Measurements from ENCODE around the gene GPX4.

Gene GPX4

DNA sequence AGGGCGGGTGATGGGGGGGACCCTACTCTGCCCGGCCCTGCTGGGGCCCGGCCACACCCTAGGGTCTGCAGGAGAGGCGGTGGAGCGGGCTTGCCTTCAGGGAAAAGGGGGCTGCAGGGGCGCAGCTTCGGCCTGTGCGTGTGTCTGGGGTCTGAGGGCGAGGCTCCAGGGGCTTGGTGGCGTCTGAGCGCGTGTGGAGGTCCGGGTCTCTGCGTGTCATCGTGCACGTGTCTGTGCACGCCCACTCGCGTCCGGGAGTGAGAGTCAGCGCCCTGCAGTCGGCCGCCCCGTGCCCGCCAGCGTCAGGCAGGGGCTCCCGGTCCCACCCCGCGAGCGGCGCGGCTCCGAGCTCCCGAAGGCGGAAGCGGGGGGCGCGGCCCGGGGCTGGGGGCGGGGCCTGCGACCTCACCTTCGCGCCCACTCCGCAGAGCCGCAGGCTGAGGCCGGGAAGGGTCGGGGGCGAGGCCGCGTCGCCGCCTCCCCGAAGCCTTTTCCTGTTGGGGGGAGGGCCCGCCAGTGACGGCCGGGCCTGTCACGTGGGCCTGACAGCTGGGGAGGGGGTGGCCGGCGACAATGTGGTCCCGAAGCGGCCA is 37.0 kb upstream of the GPX4 start, which contains the start of gene ARHGAP45:
TSS of gene ARHGAP45 (plus strand) at position 420 of the 593 bp plus-strand sequence. CDS start 239 bp downstream, outside the sequence.
- DNase-seq = no peak
- Histone ChIP-seq H3K9me3 (no peaks in the 10 kb centered on the region), H3K4me3 (peak within 1 kb of the TSS; percentile 37 to 51), H3K36me3 (no peaks in the 10 kb centered on the region), H3K27me3 (peaks cover 0 to 65% of the 10 kb centered on the region in 2 donors), H3K27ac (no peak within 1 kb of the TSS), H3K4me1 (peaks cover 3 to 57% (median 46%) of the 10 kb centered on the region in 4 donors)
- TF ChIP-seq, protein P1, sequence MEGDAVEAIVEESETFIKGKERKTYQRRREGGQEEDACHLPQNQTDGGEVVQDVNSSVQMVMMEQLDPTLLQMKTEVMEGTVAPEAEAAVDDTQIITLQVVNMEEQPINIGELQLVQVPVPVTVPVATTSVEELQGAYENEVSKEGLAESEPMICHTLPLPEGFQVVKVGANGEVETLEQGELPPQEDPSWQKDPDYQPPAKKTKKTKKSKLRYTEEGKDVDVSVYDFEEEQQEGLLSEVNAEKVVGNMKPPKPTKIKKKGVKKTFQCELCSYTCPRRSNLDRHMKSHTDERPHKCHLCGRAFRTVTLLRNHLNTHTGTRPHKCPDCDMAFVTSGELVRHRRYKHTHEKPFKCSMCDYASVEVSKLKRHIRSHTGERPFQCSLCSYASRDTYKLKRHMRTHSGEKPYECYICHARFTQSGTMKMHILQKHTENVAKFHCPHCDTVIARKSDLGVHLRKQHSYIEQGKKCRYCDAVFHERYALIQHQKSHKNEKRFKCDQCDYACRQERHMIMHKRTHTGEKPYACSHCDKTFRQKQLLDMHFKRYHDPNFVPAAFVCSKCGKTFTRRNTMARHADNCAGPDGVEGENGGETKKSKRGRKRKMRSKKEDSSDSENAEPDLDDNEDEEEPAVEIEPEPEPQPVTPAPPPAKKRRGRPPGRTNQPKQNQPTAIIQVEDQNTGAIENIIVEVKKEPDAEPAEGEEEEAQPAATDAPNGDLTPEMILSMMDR (IDR thresholded peaks at IDR 0.05) = no peak
- intact Hi-C loops (cut with DNase I; ENCODE audit: low total_unique reads) = no loop called here

DNA sequence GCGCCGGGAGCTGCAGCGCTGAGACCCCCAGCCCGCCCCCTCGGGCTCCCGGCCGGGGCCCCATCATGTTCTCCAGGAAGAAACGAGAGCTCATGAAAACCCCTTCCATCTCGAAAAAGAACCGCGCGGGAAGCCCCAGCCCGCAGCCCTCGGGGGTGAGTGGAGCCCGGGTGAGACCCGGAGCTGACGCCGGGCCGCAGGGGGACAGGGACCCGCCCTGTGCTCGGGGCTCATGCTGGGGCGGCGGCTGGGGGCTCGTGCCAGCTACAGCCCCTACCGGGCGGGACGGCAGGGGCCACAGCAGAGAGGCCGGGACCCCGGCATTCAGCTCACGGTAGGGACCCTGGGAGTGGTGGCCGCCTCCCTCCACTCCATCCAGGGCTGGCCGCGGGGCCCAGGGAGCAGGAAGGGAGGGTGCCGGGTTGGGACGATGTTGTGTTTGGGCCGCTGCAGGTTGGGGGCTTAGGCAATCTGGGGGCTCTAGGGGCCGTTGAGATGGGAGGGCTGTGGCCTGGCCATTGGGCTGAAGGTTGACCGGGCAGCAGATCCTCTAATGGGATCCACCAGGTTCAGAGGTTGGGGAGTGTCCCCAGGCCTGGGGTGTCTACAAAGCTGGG is 36.3 kb upstream of the GPX4 start:
- H3K9me3 ChIP-seq = no peaks in the 10 kb centered on the region
- H3K27ac ChIP-seq = no peak overlapping the region
- peaks cover 3 to 59% (median 47%) of the 10 kb centered on the region in 4 donors for H3K4me1 ChIP-seq
- peaks cover 0 to 69% of the 10 kb centered on the region in 2 donors for H3K27me3 ChIP-seq
- peak overlapping the region; percentile 37 to 51 for H3K4me3 ChIP-seq
- no peaks in the 10 kb centered on the region for H3K36me3 ChIP-seq
- intact Hi-C loops (cut with DNase I; ENCODE audit: low total_unique reads) = no loop called here
- DNase-seq = no peak
- TF ChIP-seq, protein P1 (IDR thresholded peaks at IDR 0.05) = no peak

DNA sequence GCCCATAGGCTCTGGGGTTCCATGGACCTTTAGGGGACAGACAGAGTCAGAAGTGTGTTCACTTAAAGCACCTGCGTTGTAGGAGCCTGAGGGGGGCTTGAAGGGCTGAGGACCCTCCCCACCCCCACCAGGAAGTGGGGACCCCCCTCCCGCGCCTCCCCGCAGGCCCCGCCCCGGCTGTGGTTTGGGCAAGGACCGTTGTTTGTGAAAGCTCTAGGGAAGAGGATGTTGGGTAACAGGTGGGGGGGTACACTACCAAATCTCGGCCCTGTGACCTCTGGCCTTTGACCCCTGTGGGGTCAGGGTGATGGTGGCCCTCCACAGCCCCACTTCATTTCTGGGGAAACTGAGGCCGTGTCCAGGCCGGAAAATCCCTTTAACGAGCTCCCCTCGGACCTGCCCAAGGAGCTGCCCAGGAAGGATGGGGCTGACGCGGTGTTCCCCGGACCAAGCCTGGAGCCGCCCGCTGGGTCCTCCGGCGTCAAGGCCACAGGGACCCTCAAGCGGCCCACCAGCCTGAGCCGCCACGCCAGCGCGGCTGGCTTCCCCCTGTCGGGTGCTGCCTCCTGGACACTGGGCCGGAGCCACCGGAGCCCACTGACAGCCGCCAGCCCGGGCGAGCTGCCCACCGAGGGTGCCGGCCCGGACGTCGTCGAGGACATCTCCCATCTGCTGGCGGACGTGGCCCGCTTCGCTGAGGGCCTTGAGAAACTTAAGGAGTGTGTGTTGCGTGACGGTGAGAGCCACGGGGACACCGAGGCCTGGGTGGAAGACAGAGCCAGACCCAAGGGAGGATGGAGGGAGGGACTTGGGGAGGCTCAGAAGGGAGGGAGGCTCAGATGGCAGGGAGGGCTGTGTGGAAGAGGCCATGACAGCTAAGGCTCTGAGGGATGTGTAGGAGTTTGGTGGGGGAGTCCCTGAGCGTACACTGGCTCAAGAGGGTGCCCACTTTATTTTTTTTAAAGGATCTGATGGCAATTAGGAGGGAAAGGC is 35.5 kb upstream of the GPX4 start:
- peaks cover 3 to 59% (median 47%) of the 10 kb centered on the region in 4 donors for H3K4me1 ChIP-seq
- H3K27me3 ChIP-seq = peaks cover 0 to 77% of the 10 kb centered on the region in 2 donors
- DNase-seq = peak in 1 of 2 donors; percentile 47
- intact Hi-C loops (cut with DNase I; ENCODE audit: low total_unique reads) = no loop called here
- no peaks in the 10 kb centered on the region for H3K9me3 ChIP-seq
- TF ChIP-seq, protein P1 (IDR thresholded peaks at IDR 0.05) = no peak
- no peaks in the 10 kb centered on the region for H3K36me3 ChIP-seq
- H3K27ac ChIP-seq = no peak overlapping the region
- peak overlapping the region; percentile 37 to 51 for H3K4me3 ChIP-seq

DNA sequence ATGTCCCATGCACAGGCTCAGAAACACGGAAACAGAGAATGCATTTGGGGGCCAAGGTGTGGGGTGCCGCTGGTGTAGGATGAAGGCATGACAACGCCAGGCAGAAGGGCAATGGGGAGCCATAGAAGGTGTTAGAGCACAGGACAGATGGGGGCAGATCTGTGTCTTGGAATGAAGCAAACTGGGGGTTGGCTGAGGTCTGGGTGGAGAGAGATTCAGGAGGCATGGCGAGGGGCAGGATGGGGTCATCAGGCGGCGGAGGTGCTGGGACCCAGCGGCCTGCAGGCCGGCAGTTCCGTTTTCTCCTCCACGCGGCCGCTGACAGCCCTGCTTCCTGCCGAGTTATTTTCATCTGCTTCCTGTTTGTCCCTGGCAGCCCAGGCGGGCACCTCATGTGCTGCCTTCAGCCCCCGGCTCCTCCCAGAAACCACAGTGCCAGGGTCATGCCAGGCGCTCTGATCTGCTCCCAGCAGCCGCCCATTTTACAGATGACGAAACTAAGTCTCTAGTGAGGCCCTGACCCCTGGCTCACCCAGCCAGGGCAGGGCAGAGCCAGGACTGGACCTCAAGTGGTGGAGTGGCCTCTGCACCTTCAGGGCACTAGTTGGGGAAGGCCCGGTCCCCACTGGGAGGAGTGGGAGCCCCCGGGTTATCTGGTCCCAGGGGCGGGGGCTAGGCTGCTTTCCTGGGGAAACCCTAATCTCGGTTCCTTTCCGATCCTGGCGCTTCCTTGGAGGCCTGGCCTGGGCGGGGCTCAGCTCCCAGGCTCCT is 34.6 kb upstream of the GPX4 start:
- peaks cover 0 to 80% of the 10 kb centered on the region in 2 donors for H3K27me3 ChIP-seq
- peak; percentile 76 to 82 for DNase-seq
- intact Hi-C loops (cut with DNase I; ENCODE audit: low total_unique reads) = no loop called here
- peaks cover 3 to 58% (median 47%) of the 10 kb centered on the region in 4 donors for H3K4me1 ChIP-seq
- H3K27ac ChIP-seq = no peak overlapping the region
- TF ChIP-seq, protein P1 (IDR thresholded peaks at IDR 0.05) = no peak
- H3K9me3 ChIP-seq = no peaks in the 10 kb centered on the region
- no peaks in the 10 kb centered on the region for H3K36me3 ChIP-seq
- peak overlapping the region in 1 of 2 donors; percentile 51 for H3K4me3 ChIP-seq

DNA sequence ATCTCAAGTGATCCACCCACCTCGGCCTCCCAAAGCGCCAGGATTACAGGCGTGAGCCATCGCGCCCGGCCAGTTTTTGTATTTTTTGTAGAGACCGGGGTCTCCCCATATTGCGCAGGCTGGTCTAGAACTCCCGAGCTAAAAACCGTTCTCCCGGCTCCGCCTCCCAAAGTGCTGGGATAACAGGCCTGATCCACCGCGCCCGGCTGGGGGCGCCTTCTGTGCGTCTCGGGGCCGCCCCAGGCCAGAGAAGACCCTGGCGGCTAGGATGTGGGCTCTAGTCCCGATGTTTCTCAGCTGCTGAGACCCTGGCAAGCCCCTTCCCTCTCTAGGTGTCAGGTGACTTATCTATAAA is 33.2 kb upstream of the GPX4 start:
- TF ChIP-seq, protein P1 (IDR thresholded peaks at IDR 0.05) = no peak
- intact Hi-C loops (cut with DNase I; ENCODE audit: low total_unique reads) = no loop called here
- Histone ChIP-seq H3K4me1 (peaks cover 3 to 45% (median 35%) of the 10 kb centered on the region in 4 donors), H3K27me3 (peaks cover 0 to 76% of the 10 kb centered on the region in 2 donors), H3K9me3 (no peaks in the 10 kb centered on the region), H3K36me3 (no peaks in the 10 kb centered on the region), H3K27ac (no peak overlapping the region), H3K4me3 (no peak overlapping the region)
- no peak for DNase-seq

Measured in tibial artery (tissue), 4 donors.